OCI-LY1 (cell line): Measurements from ENCODE around the gene IFT43.
A peak's percentile ranks its signal among the peaks of the same experiment; 100 is the strongest.

Experiments used
- H2AFZ ChIP-seq: fragments of 200-600 bp; sonication (generic), shearing (Covaris generic); 2 replicates; pipeline ENCODE4 v1.6.0; 2014; ENCODE audit warnings: antibody characterized with exemption, mild to moderate bottlenecking, low read length
- H3F3A ChIP-seq: fragments of 200-600 bp; sonication (generic), shearing (Covaris generic); 2 replicates; pipeline ENCODE4 v1.6.0; 2014; ENCODE audit warnings: mild to moderate bottlenecking, antibody characterized with exemption, low read length, moderate library complexity; ENCODE audit not compliant: insufficient read depth
- H3K27ac ChIP-seq: fragments of 200-600 bp; sonication (generic); 2 replicates; pipeline ENCODE4 v1.5.1; 2014; ENCODE audit warnings: low read length, mixed run types, mild to moderate bottlenecking, low read depth; ENCODE audit not compliant: poor library complexity, severe bottlenecking
- H3K27me3 ChIP-seq: fragments of 200-600 bp; sonication (generic); 2 replicates; pipeline ENCODE4 v1.6.0; 2014; ENCODE audit warnings: antibody characterized with exemption, mild to moderate bottlenecking, low read length, moderate library complexity; ENCODE audit not compliant: insufficient read depth
- H3K36me3 ChIP-seq: fragments of 200-600 bp; sonication (generic); 2 replicates; pipeline ENCODE4 v1.6.1; 2014; ENCODE audit warnings: mild to moderate bottlenecking, antibody characterized with exemption, low read length, moderate library complexity, mixed read lengths; ENCODE audit not compliant: insufficient read depth
- H3K4me1 ChIP-seq: fragments of 200-600 bp; sonication (generic); 2 replicates; pipeline ENCODE4 v1.5.1; 2014; ENCODE audit warnings: mild to moderate bottlenecking, low read length, moderate library complexity; ENCODE audit not compliant: insufficient read depth, severe bottlenecking
- H3K4me2 ChIP-seq: fragments of 200-600 bp; sonication (generic), shearing (Covaris generic); 2 replicates; pipeline ENCODE4 v1.6.1; 2014; ENCODE audit warnings: low read length
- H3K4me3 ChIP-seq: fragments of 200-600 bp; sonication (generic); 2 replicates; pipeline ENCODE4 v1.5.1; 2014; ENCODE audit warnings: low read length, low read depth, mild to moderate bottlenecking, mixed read lengths; ENCODE audit not compliant: poor library complexity, severe bottlenecking
- H3K79me2 ChIP-seq: fragments of 200-600 bp; shearing (Covaris generic); 2 replicates; pipeline ENCODE4 v1.6.1; 2016; ENCODE audit warnings: mixed run types, low read length, mixed read lengths; ENCODE audit not compliant: insufficient read depth
- H3K9ac ChIP-seq: fragments of 200-600 bp; sonication (generic), shearing (Covaris generic); 2 replicates; pipeline ENCODE4 v1.6.1; 2014; ENCODE audit warnings: mild to moderate bottlenecking, low read length, mixed read lengths
- H3K9me2 ChIP-seq: fragments of 200-600 bp; sonication (generic), shearing (Covaris generic); 2 replicates; pipeline ENCODE4 v1.6.1; 2014; ENCODE audit warnings: low read depth, mild to moderate bottlenecking, low read length, mixed read lengths
- H3K9me3 ChIP-seq: fragments of 200-600 bp; shearing (Covaris generic); 2 replicates; pipeline ENCODE4 v1.6.1; 2014; ENCODE audit warnings: low read length, mixed read lengths
- H4K20me1 ChIP-seq: fragments of 200-600 bp; sonication (generic), shearing (Covaris generic); 2 replicates; pipeline ENCODE4 v1.6.0; 2016; ENCODE audit warnings: mild to moderate bottlenecking, low read length; ENCODE audit not compliant: insufficient read depth
- CTCF ChIP-seq: fragments of 200-600 bp; sonication (generic), shearing (Covaris generic); IDR thresholded peaks from 2 replicates; pipeline ENCODE4 v1.5.1; 2017; ENCODE audit warnings: mild to moderate bottlenecking, antibody characterized with exemption, low read length, moderate library complexity, mixed read lengths
- EZH2 ChIP-seq: fragments of 200-600 bp; sonication (generic), shearing (Covaris generic); IDR thresholded peaks from 2 replicates; pipeline ENCODE4 v1.8.0; 2017; ENCODE audit warnings: borderline replicate concordance, mixed run types, mild to moderate bottlenecking, antibody characterized with exemption, low read length, moderate library complexity, mixed read lengths

Gene IFT43

DNA sequence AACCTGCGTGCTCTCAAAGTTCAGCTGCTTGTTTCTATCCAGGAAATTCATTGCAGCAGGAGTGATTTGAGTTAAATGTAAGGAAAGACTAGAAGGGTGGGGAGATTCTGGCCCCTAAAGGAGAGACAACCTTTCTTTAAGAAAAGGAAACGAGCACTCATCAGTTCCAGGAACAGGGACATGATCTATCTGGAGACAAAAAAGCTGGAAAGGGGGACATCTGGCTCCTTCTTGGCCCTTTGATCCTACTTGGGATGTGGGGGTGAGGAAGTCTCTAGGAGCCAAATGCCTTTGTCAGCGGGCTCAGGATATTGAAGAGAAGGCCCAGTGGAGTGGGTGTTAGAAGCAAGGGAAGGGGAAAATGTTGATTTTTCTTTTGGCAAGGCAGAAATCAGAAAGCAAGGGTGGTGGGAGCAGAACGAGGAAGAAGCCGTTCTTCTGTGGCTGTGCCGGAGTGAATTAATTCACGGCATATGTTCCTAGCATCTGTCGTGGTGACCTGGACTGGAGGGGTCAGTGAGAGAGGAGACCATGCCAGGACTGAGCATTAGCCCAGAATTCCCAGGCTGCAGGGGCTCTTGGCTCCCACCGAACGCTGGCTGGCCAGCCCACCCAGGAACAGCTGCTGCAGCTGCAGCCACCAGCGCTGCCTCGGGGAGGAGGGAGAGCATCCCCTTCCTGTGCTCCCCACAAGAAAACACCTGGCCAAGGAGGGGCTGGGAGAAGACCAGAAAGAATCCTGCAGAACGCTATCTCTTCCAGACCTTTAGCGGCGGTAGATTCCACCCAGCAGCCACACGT lies 103.4 kb downstream of the IFT43 start:
- no peak overlapping the region for H2AFZ ChIP-seq
- H3K9me2 ChIP-seq = no peaks in the 10 kb centered on the region
- TF ChIP-seq CTCF (no peak), EZH2 (no peak)

DNA sequence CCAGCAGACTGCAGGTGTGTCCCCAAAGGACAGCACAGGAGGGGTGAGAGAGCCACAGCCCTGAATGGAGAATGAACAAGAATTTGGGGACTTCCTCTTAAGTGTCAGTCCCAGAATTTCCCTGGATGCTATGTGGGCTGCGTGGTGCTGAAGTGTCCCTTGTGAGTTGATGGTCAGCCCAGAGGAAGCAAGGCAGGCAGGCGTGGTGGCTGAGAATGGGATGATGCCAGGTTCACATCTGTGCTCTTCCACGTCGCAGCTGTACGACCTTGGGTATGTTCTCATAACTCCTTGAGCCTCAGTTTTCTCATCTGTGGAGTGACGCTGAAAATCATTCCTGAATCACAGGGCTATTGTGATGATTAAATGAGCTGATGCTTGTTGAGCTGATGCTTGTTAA lies 104.0 kb downstream of the IFT43 start:
- TF ChIP-seq CTCF (no peak), EZH2 (no peak)

More for the DNA sequence above, 103.4 kb downstream of the IFT43 start:
- H3K4me1 ChIP-seq = no peaks in the 10 kb centered on the region
- H3K9me3 ChIP-seq = no peaks in the 10 kb centered on the region
- no peaks in the 10 kb centered on the region for H3K27me3 ChIP-seq
- H4K20me1 ChIP-seq = no peaks in the 10 kb centered on the region
- no peaks in the 10 kb centered on the region for H3K79me2 ChIP-seq
- H3K27ac ChIP-seq = no peak overlapping the region
- H3K4me2 ChIP-seq = no peak overlapping the region
- H3K36me3 ChIP-seq = no peaks in the 10 kb centered on the region
- H3F3A ChIP-seq = no peaks in the 10 kb centered on the region
- H3K9ac ChIP-seq = no peak overlapping the region
- H3K4me3 ChIP-seq = no peak overlapping the region

DNA sequence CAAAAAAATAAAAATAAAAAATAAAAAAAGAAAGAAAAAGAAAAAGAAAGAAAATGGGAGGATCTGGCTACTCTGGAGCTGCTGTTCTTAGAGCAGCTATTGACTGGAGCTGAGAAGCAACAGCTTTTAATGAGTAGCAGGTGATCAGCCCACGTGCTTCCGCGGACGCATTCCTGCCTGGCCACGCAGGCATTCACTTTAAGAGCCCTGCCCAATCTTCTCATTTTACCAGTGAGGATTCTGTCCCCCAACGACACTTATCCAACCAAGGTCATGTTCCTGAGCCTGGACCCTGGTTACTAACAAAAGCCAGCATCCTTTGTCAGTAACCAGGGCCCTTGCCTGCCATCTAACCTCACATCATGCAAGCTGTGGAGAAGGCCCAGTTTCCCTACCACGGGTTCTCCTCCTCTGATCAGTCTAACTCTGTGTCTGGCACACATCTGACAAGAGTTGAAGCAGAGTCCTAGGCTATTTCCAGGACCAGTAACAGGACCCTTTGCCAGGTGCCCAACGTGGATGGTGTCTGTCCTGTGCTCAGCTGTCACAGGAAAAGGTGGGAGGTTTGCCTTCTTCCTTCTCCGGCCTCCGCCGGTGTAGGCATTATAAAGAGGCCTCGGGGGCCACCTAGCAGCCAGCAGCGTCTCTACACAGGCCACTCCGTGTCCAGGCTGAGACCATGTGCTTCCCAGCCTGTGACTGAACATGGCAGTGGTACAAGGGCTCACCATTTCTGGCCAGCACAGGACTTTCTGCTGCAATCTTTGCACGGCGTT lies 105.2 kb downstream of the IFT43 start:
- Histone ChIP-seq H3K4me1 (no peaks in the 10 kb centered on the region), H3K4me3 (no peak overlapping the region), H3K36me3 (no peaks in the 10 kb centered on the region), H3K9ac (no peak overlapping the region), H3K79me2 (no peaks in the 10 kb centered on the region), H3K27ac (no peak overlapping the region), H3K4me2 (no peak overlapping the region), H3K9me3 (no peaks in the 10 kb centered on the region), H4K20me1 (no peaks in the 10 kb centered on the region), H2AFZ (no peak overlapping the region), H3K27me3 (no peaks in the 10 kb centered on the region), H3F3A (no peaks in the 10 kb centered on the region), H3K9me2 (no peaks in the 10 kb centered on the region)
- TF ChIP-seq CTCF (peak; percentile 8; the same call in 1 of the 2 replicates), EZH2 (no peak)

More for the DNA sequence above, 104.0 kb downstream of the IFT43 start:
- no peak overlapping the region for H2AFZ ChIP-seq
- H3K27me3 ChIP-seq = no peaks in the 10 kb centered on the region
- no peaks in the 10 kb centered on the region for H3K79me2 ChIP-seq
- H3K36me3 ChIP-seq = no peaks in the 10 kb centered on the region
- H3K4me1 ChIP-seq = no peaks in the 10 kb centered on the region
- H3K4me2 ChIP-seq = no peak overlapping the region
- no peak overlapping the region for H3K4me3 ChIP-seq
- no peak overlapping the region for H3K9ac ChIP-seq
- no peaks in the 10 kb centered on the region for H3K9me2 ChIP-seq
- no peak overlapping the region for H3K27ac ChIP-seq
- H3K9me3 ChIP-seq = no peaks in the 10 kb centered on the region
- no peaks in the 10 kb centered on the region for H4K20me1 ChIP-seq
- H3F3A ChIP-seq = no peaks in the 10 kb centered on the region
